NCI-H1417 (cell line): ENCODE data around the gene TGFA.

Source experiments
- DNase-seq, 3 experiments: peaks; one replicate each; lab custom pipeline; 2025; lab: John Stamatoyannopoulos, UW

TGFA gene

DNA sequence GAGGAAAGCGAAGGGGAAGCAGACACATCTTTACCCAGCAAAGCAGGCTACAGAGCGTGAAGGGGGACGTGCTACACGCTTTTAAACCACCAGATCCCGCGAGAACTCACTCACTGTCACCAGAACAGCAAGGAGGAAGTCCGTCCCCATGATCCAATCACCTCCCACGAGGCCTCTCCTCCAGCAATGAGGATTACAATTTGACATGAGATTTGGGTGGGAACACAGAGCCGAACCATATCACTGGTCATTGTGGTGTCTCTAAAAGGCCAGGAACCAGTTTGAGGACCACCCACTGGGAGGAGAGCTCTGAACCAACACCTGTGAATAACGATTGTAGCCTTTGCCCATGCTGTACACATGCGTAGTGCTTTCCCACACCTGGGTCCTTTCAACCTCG, 135.1 kb downstream of the TGFA start:
- peak in 2 of 3 experiments; percentile 23 to 69 for DNase-seq

DNA sequence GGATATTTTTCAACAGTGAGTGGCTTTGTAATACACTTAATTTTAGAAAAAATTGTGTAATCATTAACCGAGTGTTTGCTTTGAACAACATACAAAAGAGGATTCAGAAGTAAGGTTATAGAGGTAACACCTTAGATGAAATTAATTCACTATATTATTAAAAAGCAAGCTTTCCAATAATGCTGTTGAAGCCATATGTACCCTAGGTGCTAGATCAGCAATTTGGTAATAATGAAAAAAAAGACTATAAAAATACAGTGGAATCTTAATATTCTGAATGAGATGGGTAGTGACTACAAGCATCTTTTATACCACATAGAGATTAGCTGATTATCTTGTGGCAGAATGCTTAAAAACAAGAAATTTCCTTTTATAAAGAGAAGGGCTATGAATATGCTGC, 136.6 kb downstream of the TGFA start:
- DNase-seq = no peak

GRCh38 chr2:70412294-70413070, 141.1 kb downstream of the TGFA start:
- no peak for DNase-seq

DNA sequence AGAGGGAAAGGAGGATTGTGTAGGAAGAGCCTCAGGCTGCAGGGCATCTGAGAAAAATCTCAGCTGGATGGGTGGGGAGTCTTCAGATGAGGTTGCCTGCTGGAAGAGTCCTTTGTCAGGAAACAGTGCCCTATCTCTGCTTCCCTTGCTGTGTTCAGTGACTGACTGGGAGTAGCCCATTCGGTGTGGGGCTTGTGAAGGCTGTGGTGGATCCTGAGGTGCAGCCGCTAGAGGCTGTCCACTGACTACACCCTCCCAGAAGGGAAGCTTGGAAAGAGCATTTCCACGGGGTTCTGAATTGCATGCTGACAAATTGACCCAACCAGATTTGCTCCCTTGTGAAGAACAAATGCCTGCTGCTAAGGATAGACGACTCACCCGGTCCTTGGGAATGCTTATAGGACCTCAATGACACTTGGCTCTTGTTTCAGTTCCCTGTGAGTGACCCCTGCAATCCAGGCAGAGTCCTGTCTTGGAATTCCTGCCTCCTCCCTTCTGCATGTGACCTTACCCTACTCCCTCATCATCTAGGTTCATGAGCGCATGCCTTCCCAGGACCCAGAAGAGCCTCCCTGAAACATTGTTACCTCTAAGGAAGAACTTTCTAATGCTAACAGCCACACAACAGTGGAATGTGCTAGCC, 142.0 kb downstream of the TGFA start:
- DNase-seq = no peak

GRCh38 chr2:70403267-70404053, 150.2 kb downstream of the TGFA start:
- peak in 2 of 3 experiments; percentile 35 to 95 for DNase-seq

- no peak for DNase-seq
These were observed 153.1 kb downstream of the TGFA start for GRCh38 chr2:70400539-70400938.

DNA sequence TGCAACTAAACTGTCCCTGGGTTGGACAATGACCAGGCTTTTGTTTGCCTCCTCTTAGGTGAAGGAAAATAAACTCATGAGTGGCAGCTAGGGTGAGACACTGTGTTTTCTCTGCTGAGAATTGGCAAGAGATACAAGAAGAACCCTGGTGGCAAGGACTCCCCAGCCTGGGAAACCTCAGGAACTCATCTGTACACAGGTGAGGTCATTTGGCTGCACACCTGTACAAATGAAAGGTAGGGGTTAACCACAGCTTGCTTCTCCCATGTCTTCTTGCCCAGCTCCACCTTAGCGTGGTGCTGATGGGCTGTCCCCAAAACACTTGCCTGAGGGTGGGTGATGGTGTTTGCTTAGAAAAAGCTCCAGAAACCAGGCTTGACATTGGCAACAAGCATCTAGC, 154.6 kb downstream of the TGFA start:
- no peak for DNase-seq
